Measurements from ENCODE around the gene BACE1-AS.

DNA sequence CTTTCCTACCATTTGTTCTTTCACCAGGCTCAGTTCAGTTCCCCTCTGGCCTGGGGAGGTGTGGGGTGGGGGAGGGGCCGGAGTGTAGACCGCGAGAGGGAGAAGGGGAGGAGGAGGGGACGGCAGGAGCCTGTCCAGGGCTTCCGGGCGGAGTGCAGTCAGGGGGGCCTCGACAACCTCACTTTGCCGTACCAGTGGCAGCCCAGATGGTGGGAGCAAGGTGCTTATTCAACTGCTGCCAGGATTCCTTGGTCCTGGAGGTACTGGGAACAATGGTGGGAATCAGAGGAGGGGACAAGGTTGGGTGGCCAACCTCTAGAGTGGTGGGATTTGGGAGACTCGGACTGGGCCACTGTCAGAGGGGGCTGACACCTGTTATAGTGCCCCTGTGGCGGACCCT lies 23.7 kb downstream of the BACE1-AS start:
- TF ChIP-seq, protein P1, sequence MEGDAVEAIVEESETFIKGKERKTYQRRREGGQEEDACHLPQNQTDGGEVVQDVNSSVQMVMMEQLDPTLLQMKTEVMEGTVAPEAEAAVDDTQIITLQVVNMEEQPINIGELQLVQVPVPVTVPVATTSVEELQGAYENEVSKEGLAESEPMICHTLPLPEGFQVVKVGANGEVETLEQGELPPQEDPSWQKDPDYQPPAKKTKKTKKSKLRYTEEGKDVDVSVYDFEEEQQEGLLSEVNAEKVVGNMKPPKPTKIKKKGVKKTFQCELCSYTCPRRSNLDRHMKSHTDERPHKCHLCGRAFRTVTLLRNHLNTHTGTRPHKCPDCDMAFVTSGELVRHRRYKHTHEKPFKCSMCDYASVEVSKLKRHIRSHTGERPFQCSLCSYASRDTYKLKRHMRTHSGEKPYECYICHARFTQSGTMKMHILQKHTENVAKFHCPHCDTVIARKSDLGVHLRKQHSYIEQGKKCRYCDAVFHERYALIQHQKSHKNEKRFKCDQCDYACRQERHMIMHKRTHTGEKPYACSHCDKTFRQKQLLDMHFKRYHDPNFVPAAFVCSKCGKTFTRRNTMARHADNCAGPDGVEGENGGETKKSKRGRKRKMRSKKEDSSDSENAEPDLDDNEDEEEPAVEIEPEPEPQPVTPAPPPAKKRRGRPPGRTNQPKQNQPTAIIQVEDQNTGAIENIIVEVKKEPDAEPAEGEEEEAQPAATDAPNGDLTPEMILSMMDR (IDR thresholded peaks at IDR 0.05), result no peak
- no peak for TF ChIP-seq POLR2A (IDR thresholded peaks at IDR 0.05)

Measured in tibial nerve (tissue), 3 donors.